NCI-H510A treated with DMSO at 0.1 percent for 48 hours (cell line): Measurements from ENCODE around the gene CABS1.

Source experiments
- DNase-seq: peaks from one replicate; lab custom pipeline; 2025; lab: John Stamatoyannopoulos, UW

CABS1 gene

GRCh38 chr4:70382691-70383181 is 48.0 kb downstream of the CABS1 start, which contains the start of gene SMR3B:
Gene SMR3B, plus strand, starts transcription at chr4:70383131. Its CDS starts 1,380 bp downstream, at chr4:70384511.
- no peak for DNase-seq
